Measurements from ENCODE around the gene USP17L19. TPM values are rescaled to one million over a fixed set of nuclear protein-coding genes. Genes with fewer than 3 reads are reported as not detected.
"Not testable (repeated sequence)": the region's sequence is repeated elsewhere in the genome, so short reads cannot be mapped to it uniquely, and the experiment has no call there.

Gene USP17L19, protein sequence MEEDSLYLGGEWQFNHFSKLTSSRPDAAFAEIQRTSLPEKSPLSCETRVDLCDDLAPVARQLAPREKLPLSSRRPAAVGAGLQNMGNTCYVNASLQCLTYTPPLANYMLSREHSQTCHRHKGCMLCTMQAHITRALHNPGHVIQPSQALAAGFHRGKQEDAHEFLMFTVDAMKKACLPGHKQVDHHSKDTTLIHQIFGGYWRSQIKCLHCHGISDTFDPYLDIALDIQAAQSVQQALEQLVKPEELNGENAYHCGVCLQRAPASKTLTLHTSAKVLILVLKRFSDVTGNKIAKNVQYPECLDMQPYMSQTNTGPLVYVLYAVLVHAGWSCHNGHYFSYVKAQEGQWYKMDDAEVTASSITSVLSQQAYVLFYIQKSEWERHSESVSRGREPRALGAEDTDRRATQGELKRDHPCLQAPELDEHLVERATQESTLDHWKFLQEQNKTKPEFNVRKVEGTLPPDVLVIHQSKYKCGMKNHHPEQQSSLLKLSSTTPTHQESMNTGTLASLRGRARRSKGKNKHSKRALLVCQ
- polyA plus RNA-seq (2013), result not detected

DNA sequence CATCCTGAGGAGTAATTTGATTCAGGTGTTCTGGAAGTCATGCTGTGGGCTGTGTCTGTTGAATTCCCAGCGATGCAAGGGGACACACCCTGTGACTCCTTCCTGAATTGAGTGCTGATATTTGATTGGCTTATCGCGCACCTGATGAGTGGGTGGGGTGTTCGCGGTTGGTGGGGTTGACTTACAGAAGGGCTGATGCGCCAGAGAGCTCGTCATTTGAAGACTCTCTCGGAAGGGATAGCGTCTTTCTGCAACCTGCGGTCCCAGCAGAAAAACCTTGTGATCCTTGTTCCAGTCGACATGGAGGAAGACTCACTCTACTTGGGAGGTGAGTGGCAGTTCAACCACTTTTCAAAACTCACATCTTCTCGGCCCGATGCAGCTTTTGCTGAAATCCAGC is at the start of gene USP17L19:
Gene USP17L19 (plus strand): TSS at position 301 of the 400 bp plus-strand sequence. CDS start 0 bp downstream, at position 301.
- H3K27me3 ChIP-seq (replicated peaks in 2 of 5; ENCODE audit: control insufficient read depth in 4 of 5, insufficient read depth in 5 of 5, low read length in 4 of 5); H3K4me3 ChIP-seq (ENCODE audit: control insufficient read depth in 1 of 7, extremely low read depth in 1 of 7, insufficient read depth in 4 of 7, low read depth in 2 of 7, low read length in 6 of 7); H3K36me3 ChIP-seq (ENCODE audit: control insufficient read depth in 4 of 4, insufficient read depth in 4 of 4, low read length in 3 of 4); CTCF ChIA-PET; DNase-seq; H3K9me3 ChIP-seq (ENCODE audit: control extremely low read depth in 1 of 5, control insufficient read depth in 4 of 5, insufficient read depth in 2 of 5, low read depth in 1 of 5, low read length in 4 of 5); H3K27ac ChIP-seq (ENCODE audit: insufficient read depth in 1 of 2, low read depth in 1 of 2, low read length in 2 of 2, poor library complexity in 1 of 2, severe bottlenecking in 2 of 2); H3K4me1 ChIP-seq (ENCODE audit: control extremely low read depth in 1 of 4, control insufficient read depth in 4 of 4, insufficient read depth in 4 of 4, low read length in 3 of 4); POLR2A ChIA-PET: not testable (repeated sequence)
- WGBS (ENCODE audit: insufficient coverage), result no CpG with 5 or more reads among the region's 13 CpGs

- DNase-seq; POLR2A ChIA-PET; CTCF ChIA-PET; H3K27ac ChIP-seq (ENCODE audit: insufficient read depth in 1 of 2, low read depth in 1 of 2, low read length in 2 of 2, poor library complexity in 1 of 2, severe bottlenecking in 2 of 2); H3K27me3 ChIP-seq (replicated peaks in 2 of 5; ENCODE audit: control insufficient read depth in 4 of 5, insufficient read depth in 5 of 5, low read length in 4 of 5); H3K4me3 ChIP-seq (ENCODE audit: control insufficient read depth in 1 of 7, extremely low read depth in 1 of 7, insufficient read depth in 4 of 7, low read depth in 2 of 7, low read length in 6 of 7); H3K36me3 ChIP-seq (ENCODE audit: control insufficient read depth in 4 of 4, insufficient read depth in 4 of 4, low read length in 3 of 4); H3K4me1 ChIP-seq (ENCODE audit: control extremely low read depth in 1 of 4, control insufficient read depth in 4 of 4, insufficient read depth in 4 of 4, low read length in 3 of 4); H3K9me3 ChIP-seq (ENCODE audit: control extremely low read depth in 1 of 5, control insufficient read depth in 4 of 5, insufficient read depth in 2 of 5, low read depth in 1 of 5, low read length in 4 of 5): not testable (repeated sequence)
- no CpG with 5 or more reads among the region's 13 CpGs for WGBS (ENCODE audit: insufficient coverage)
These were observed 42.8 kb upstream of the USP17L19 start, which contains the start of gene USP17L10 for GRCh38 chr4:9210357-9210756. TSS of gene USP17L10 (plus strand) at chr4:9210657. CDS start at chr4:9210657, 0 bp downstream.

DNA sequence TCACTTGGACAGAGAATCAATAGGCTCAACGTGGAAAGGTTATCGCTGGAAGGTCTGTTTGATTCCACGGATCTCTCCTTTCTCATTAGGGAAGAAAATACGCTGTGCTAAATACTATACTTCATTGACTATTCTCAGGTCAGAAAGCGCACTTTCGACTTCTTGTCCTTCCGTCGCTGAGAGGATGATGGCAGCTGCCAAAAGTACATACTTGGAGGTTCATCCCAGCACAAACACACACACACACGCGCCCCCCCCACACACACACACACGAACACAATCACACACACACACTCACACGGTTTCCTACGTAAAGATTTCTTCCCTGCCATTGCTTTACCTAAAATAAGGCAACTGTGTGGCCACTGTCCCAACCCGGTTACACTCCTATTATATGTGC is 38.5 kb upstream of the USP17L19 start:
- WGBS (ENCODE audit: insufficient coverage), result 91% methylated on average over 8 of the region's 14 CpGs
- DNase-seq; POLR2A ChIA-PET; CTCF ChIA-PET; H3K4me3 ChIP-seq (ENCODE audit: control insufficient read depth in 1 of 7, extremely low read depth in 1 of 7, insufficient read depth in 4 of 7, low read depth in 2 of 7, low read length in 6 of 7); H3K4me1 ChIP-seq (ENCODE audit: control extremely low read depth in 1 of 4, control insufficient read depth in 4 of 4, insufficient read depth in 4 of 4, low read length in 3 of 4); H3K36me3 ChIP-seq (ENCODE audit: control insufficient read depth in 4 of 4, insufficient read depth in 4 of 4, low read length in 3 of 4); H3K27me3 ChIP-seq (replicated peaks in 2 of 5; ENCODE audit: control insufficient read depth in 4 of 5, insufficient read depth in 5 of 5, low read length in 4 of 5); H3K27ac ChIP-seq (ENCODE audit: insufficient read depth in 1 of 2, low read depth in 1 of 2, low read length in 2 of 2, poor library complexity in 1 of 2, severe bottlenecking in 2 of 2); H3K9me3 ChIP-seq (ENCODE audit: control extremely low read depth in 1 of 5, control insufficient read depth in 4 of 5, insufficient read depth in 2 of 5, low read depth in 1 of 5, low read length in 4 of 5): not testable (repeated sequence)

GRCh38 chr4:9215105-9215504 is 38.1 kb upstream of the USP17L19 start, which contains the start of gene USP17L11:
TSS of gene USP17L11 (plus strand) at chr4:9215405. CDS start at chr4:9215405, 0 bp downstream.
- H3K4me3 ChIP-seq (ENCODE audit: control insufficient read depth in 1 of 7, extremely low read depth in 1 of 7, insufficient read depth in 4 of 7, low read depth in 2 of 7, low read length in 6 of 7); H3K27ac ChIP-seq (ENCODE audit: insufficient read depth in 1 of 2, low read depth in 1 of 2, low read length in 2 of 2, poor library complexity in 1 of 2, severe bottlenecking in 2 of 2); CTCF ChIA-PET; H3K9me3 ChIP-seq (ENCODE audit: control extremely low read depth in 1 of 5, control insufficient read depth in 4 of 5, insufficient read depth in 2 of 5, low read depth in 1 of 5, low read length in 4 of 5); H3K36me3 ChIP-seq (ENCODE audit: control insufficient read depth in 4 of 4, insufficient read depth in 4 of 4, low read length in 3 of 4); H3K27me3 ChIP-seq (replicated peaks in 2 of 5; ENCODE audit: control insufficient read depth in 4 of 5, insufficient read depth in 5 of 5, low read length in 4 of 5); DNase-seq; H3K4me1 ChIP-seq (ENCODE audit: control extremely low read depth in 1 of 4, control insufficient read depth in 4 of 4, insufficient read depth in 4 of 4, low read length in 3 of 4); POLR2A ChIA-PET: not testable (repeated sequence)
- no CpG with 5 or more reads among the region's 14 CpGs for WGBS (ENCODE audit: insufficient coverage)

DNA sequence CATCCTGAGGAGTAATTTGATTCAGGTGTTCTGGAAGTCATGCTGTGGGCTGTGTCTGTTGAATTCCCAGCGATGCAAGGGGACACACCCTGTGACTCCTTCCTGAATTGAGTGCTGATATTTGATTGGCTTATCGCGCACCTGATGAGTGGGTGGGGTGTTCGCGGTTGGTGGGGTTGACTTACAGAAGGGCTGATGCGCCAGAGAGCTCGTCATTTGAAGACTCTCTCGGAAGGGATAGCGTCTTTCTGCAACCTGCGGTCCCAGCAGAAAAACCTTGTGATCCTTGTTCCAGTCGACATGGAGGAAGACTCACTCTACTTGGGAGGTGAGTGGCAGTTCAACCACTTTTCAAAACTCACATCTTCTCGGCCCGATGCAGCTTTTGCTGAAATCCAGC is 33.3 kb upstream of the USP17L19 start, which contains the start of gene USP17L12:
Gene USP17L12 (plus strand): TSS at position 301 of the 400 bp plus-strand sequence. CDS start 0 bp downstream, at position 301.
- H3K4me1 ChIP-seq (ENCODE audit: control extremely low read depth in 1 of 4, control insufficient read depth in 4 of 4, insufficient read depth in 4 of 4, low read length in 3 of 4); CTCF ChIA-PET; H3K36me3 ChIP-seq (ENCODE audit: control insufficient read depth in 4 of 4, insufficient read depth in 4 of 4, low read length in 3 of 4); POLR2A ChIA-PET; H3K9me3 ChIP-seq (ENCODE audit: control extremely low read depth in 1 of 5, control insufficient read depth in 4 of 5, insufficient read depth in 2 of 5, low read depth in 1 of 5, low read length in 4 of 5); DNase-seq; H3K4me3 ChIP-seq (ENCODE audit: control insufficient read depth in 1 of 7, extremely low read depth in 1 of 7, insufficient read depth in 4 of 7, low read depth in 2 of 7, low read length in 6 of 7); H3K27ac ChIP-seq (ENCODE audit: insufficient read depth in 1 of 2, low read depth in 1 of 2, low read length in 2 of 2, poor library complexity in 1 of 2, severe bottlenecking in 2 of 2); H3K27me3 ChIP-seq (replicated peaks in 2 of 5; ENCODE audit: control insufficient read depth in 4 of 5, insufficient read depth in 5 of 5, low read length in 4 of 5): not testable (repeated sequence)
- WGBS (ENCODE audit: insufficient coverage), result no CpG with 5 or more reads among the region's 13 CpGs

GRCh38 chr4:9224596-9224995 is 28.6 kb upstream of the USP17L19 start, which contains the start of gene USP17L13:
TSS of gene USP17L13 (plus strand) at chr4:9224896. CDS start at chr4:9224896, 0 bp downstream.
- WGBS (ENCODE audit: insufficient coverage), result no CpG with 5 or more reads among the region's 14 CpGs
- CTCF ChIA-PET, result not testable (repeated sequence)

DNA sequence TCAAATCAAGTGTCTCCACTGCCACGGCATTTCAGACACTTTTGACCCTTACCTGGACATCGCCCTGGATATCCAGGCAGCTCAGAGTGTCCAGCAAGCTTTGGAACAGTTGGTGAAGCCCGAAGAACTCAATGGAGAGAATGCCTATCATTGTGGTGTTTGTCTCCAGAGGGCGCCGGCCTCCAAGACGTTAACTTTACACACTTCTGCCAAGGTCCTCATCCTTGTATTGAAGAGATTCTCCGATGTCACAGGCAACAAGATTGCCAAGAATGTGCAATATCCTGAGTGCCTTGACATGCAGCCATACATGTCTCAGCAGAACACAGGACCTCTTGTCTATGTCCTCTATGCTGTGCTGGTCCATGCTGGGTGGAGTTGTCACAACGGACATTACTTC is 22.9 kb upstream of the USP17L19 start:
- H3K36me3 ChIP-seq (ENCODE audit: control insufficient read depth in 4 of 4, insufficient read depth in 4 of 4, low read length in 3 of 4); H3K4me1 ChIP-seq (ENCODE audit: control extremely low read depth in 1 of 4, control insufficient read depth in 4 of 4, insufficient read depth in 4 of 4, low read length in 3 of 4); H3K9me3 ChIP-seq (ENCODE audit: control extremely low read depth in 1 of 5, control insufficient read depth in 4 of 5, insufficient read depth in 2 of 5, low read depth in 1 of 5, low read length in 4 of 5); H3K27ac ChIP-seq (ENCODE audit: insufficient read depth in 1 of 2, low read depth in 1 of 2, low read length in 2 of 2, poor library complexity in 1 of 2, severe bottlenecking in 2 of 2); H3K27me3 ChIP-seq (replicated peaks in 2 of 5; ENCODE audit: control insufficient read depth in 4 of 5, insufficient read depth in 5 of 5, low read length in 4 of 5); POLR2A ChIA-PET; DNase-seq; CTCF ChIA-PET; H3K4me3 ChIP-seq (ENCODE audit: control insufficient read depth in 1 of 7, extremely low read depth in 1 of 7, insufficient read depth in 4 of 7, low read depth in 2 of 7, low read length in 6 of 7): not testable (repeated sequence)
- no CpG with 5 or more reads among the region's 8 CpGs for WGBS (ENCODE audit: insufficient coverage)

More at GRCh38 chr4:9224596-9224995, 28.6 kb upstream of the USP17L19 start, which contains the start of gene USP17L13:
- H3K27ac ChIP-seq (ENCODE audit: insufficient read depth in 1 of 2, low read depth in 1 of 2, low read length in 2 of 2, poor library complexity in 1 of 2, severe bottlenecking in 2 of 2); H3K4me3 ChIP-seq (ENCODE audit: control insufficient read depth in 1 of 7, extremely low read depth in 1 of 7, insufficient read depth in 4 of 7, low read depth in 2 of 7, low read length in 6 of 7); H3K36me3 ChIP-seq (ENCODE audit: control insufficient read depth in 4 of 4, insufficient read depth in 4 of 4, low read length in 3 of 4); DNase-seq; H3K4me1 ChIP-seq (ENCODE audit: control extremely low read depth in 1 of 4, control insufficient read depth in 4 of 4, insufficient read depth in 4 of 4, low read length in 3 of 4); H3K9me3 ChIP-seq (ENCODE audit: control extremely low read depth in 1 of 5, control insufficient read depth in 4 of 5, insufficient read depth in 2 of 5, low read depth in 1 of 5, low read length in 4 of 5); H3K27me3 ChIP-seq (replicated peaks in 2 of 5; ENCODE audit: control insufficient read depth in 4 of 5, insufficient read depth in 5 of 5, low read length in 4 of 5); POLR2A ChIA-PET: not testable (repeated sequence)
